Amygdala (tissue), 56 donors: Measurements from ENCODE around the gene DAG1.

Experiments used
- DNase-seq, 56 donors: peaks; one replicate each; lab custom pipeline; 2025; lab: John Stamatoyannopoulos, UW

DAG1 gene

DNA sequence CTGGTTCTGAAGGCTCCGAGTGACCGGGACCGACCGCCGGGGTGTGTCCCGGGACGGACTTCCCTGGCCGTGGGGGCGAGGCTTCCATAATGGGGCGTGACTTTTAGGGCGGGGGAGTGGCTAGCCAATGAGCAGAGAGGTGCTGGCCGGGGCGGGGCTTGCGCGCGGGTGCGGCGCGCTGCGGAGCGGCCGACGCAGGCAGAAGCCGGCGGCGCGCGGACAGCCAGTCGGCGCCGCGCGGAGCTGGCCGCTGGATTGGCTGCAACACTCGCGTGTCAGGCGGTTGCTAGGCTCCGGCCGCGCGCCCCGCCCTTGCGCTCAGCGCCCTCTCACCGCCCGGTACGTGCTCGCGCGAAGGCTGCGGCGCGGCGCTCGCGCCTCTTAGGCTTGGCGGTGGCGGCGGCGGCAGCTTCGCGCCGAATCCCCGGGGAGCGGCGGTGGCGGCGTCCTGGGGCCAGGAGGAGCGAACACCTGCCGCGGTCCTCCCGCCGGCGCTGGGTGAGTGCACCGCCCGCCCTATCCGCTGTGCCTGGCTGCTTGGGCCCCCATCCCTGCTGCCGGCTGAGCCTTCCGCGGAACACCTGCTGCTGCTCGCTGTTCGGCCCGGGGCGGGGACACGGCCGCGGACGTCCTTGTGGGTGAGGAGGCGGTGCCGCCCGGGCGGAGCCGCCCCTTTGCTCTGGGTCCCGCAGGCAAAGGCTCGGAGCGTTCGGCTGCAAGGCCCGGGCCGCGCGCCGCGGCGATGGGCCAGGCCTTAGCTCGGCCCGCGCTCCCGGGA is at the start of gene DAG1:
DAG1 (plus strand) TSS at position 332 of the 778 bp plus-strand sequence. CDS start 40,268 bp downstream, outside the sequence.
- peak; percentile 46 to 98 (median 94) for DNase-seq

DNA sequence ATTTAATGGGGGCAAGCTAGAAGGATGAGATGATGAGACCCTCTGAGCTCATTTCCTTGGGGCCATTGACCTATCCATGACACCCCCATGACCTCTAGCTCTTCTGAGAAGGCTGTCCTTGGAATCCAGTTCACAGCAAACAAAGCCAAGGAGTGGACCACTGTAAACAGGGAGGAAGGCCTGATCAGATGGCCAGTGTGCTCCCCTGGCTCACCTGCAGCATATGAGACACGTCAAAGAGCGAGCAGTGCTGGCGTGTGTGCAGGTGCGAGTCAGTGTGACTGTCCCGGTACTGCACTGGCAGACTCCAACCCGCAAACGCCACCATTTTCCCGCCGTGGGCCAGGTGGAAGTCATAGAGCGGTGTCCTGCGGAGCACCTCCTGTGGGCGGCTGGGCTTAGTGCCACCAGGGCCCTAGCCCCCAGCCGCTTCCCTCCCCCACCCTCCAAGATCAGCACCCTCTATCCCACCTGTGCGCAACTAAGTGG is 48.1 kb upstream of the DAG1 start:
- no peak for DNase-seq

DNA sequence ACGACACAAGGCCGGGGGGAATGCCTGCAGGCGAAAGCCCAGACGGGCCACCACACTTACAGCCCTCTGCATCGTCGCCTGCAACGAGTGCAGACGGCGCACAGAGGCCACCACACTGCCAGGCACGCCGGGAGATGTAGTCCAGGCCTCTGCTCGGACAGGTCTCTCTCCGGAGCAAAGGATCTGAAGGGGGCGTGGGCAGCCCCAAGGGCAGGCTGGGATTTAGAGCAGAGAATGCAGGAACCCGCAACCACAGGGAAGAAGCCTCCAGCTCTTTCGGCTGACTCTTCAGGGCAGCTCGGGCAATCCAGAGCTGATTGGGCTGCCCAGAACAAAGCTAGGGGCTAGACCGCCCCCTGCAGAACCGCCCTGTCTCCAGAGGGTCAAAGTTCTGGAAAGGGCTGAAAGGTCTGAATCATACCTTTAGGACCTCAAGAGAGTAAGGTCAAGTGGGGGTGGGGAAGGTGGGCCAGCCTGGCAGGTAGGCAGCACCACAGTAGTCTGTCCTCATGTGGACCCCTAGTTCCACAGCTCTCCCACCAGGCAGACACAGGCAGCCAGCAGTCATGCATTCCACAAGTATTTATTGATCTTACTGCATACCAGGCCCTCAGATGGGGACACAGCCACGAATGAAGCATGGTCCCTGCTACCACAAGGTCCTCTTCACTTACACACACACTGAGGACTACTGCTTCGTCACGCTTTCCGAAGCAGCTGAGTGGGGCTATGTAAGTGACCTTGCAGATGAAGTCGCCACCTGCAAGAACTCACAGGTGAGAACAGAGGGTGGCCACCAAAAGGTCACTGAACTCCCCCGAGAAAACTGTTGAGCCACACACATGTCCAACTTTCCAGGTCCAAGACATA is 47.5 kb upstream of the DAG1 start, which contains the start of gene AMT:
AMT (minus strand) TSS at position 95 of the 870 bp plus-strand sequence; CDS start at position 72, 23 bp downstream.
- peak in 22 of 56 donors; percentile 7 to 56 (median 19) for DNase-seq

GRCh38 chr3:49424816-49425215 is 45.3 kb upstream of the DAG1 start:
- no peak for DNase-seq

DNA sequence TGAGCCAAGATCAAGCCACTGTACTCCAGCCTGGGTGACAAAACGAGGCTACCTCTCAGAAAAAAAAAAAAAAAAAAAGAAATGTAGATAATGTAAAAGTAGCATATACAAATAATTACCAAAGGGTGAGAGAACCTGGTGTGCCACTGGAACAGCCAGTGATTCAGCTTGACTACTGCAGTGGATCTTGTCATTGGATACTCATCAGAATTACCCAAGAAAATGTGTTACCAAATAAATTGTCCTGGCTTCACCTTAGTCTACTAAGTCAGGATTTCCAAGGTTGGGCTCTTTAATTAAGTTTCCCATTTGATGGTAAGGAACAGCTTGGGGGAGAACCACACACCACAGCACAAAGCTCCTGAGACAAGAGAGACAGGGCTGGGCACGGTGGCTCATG is 42.5 kb upstream of the DAG1 start:
- no peak for DNase-seq

DNA sequence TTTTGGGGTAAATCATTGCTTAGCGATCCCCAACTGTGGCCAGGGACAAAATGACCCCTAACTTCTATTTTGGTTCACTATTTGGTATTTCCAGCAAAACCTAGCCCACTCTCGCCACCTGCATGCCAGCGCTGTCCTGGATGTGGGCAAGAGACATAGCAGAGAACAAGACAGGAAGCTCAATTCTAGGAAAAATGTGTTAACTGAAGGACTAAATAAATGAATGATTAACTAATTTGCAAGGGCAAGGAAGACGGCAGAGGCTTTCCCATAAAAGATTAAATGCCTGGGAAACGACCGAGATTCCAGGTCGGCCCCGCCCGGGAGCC is 41.4 kb upstream of the DAG1 start:
- DNase-seq, result no peak

DNA sequence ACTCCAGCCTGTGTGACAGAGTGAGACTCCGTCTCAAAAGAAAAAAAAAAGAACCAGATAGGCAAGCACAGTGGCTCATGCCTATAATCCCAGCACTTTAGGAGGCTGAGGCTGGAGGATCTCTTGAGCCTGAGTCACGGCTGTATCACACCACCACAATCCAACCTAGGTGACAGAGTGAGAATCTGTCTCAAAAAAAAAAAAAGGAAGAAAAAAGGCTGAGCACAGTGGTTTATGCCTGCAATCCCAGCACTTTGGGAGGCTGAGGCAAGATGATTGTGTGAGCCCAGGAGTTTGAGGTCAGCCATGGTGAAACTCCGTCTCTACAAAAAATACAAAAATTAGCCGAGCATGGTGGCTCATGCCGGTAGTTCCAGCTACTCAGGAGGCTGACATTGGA is 35.3 kb upstream of the DAG1 start:
- DNase-seq, result no peak

- DNase-seq, result no peak
Observed at GRCh38 chr3:49445391-49445790, 24.7 kb upstream of the DAG1 start.

DNA sequence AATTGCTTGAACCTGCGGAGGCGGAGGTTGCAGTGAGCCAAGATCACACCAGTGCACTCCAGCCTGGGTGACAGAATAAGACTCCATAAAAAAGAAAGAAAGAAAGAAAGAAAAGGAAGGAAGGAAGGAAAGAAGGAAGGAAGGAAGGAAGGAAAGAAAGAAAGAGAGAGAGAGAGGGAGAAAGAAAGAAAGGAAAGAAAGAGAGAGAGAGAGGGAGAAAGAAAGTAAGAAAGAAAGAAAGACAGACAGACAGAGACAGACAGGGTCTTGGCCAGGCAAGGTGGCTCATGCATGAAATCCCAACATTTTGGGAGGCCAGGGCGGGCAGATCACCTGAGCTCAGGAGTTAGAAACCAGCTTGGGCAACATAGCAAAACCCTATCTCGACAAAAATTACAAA is 16.4 kb upstream of the DAG1 start:
- DNase-seq, result no peak

DNA sequence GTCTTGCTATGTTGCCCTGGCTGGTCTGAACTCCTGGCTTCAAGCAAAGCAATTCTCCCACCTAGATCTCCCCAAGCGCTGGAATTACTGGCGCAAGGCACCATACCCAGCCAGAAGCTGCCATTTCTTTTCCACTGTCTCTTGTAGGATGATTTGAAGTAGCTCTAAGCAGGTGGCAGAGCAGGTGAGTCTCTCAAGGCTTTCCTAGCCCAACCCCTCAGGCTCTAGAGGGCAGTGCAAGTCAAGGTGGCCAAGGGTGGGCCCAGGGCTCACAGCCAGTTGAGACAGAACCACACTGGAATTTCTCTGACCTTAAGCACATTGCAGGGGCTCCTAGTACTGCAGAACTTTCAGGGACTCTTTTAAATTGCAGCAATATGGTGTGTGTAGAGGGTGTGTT is 15.6 kb upstream of the DAG1 start:
- DNase-seq, result no peak

- DNase-seq, result no peak
Observed at GRCh38 chr3:49454898-49455681, 15.0 kb upstream of the DAG1 start.

DNA sequence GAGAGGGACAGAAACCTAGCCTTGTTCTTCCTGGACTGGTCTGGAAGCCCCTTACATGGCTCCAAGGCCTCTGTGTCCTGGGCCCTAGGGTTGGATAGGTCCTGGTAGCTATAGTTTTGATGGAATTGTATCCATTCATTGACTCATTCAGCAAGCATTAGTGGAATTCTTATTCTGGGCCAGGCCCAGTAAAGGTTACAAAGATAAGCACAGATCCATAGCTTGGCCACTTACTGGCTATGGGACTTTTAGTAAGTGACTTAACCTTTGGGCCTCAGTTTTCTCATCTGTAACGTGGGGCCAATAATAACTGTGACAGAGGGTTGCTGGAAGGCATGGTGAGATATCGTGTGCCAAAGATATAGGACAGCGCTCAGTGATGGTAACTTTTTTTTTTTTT is 13.6 kb upstream of the DAG1 start:
- DNase-seq, result no peak

DNA sequence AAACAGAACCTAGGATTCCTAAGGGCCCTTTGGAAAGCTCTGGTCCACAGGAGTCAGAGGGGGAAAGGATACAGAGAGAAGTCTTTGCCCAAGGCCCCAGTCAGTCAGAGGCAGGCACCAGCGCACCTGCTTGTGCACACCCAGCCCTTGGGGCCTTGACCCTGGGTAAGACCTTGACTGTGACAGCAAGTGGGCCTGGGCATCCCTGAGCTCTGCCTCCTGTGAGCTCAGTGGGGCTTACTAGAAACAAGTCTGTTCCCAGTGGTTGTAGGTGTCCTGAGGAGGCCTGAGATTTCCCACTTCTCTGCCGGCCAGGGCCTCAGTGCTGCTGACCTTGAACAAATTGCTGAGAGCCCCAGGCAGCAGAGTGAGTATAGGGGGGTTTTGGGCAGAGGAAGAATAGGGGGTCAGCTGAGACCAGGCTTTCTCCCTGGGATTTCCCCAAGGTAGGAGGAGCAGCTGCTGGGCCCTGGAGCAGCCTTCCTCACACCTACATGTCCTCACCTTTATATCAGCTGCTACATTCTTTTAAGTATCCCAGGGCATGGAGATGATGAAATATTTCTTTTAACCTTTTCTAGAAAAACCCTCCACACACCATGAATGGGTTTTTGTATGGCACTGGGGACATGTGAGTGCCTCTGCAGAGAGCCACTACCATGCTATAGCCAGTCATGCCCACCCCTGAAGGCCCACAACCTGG is 9.7 kb upstream of the DAG1 start:
- no peak for DNase-seq

DNA sequence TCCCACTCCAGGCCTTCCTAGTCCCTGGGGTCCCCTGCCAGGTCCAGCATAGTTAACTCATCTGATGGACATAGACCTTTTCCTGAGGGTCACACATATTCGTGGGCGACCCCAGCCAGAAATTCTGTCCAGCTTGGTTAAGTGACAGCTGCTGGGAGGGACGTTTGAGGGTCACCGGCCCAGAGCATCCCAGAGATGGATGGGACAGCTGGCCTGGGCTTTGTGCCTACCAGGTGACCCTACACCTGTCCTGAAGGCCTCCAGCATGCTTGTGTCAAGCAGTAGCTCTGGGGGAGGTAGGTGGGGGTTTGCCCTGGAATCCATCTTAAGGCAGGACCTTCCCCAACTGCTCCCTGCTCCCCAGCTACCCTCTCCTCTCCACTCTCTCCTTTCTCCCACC is 9.1 kb upstream of the DAG1 start:
- no peak for DNase-seq

DNA sequence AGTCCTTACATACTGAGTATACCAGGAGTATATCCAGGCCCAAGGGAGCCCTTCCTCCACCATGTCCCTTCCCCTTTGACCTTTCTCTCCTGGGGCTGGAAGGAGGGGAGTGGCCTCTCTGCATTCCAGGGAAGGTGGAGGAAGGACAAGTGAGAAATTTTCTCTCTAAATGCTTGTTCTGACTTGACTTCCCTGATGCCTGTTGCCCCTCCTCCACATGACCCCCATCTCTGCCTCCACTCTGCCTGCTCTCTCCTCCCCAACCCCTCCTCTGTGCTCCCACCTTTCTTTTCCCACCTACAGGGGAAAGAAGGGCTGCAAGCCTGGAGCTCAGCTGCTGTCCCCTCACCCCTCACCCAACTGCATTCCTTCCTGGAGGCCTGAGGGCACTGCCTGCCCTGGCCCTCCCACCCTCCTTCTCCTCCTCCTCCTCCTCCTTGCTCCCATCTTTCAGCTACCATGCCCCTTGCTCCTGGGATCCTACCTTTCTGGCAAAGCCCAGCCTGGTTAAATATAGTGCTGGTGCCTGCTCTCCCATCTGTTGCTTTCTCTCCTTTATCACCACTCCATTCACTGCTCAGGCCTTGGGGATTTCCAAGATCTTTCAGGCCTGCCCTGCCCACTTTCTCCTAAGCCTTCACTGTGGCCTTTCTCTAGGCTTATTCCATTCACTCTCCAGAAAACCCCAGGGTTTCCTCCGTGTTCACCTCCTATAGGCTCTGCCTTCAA is 8.5 kb upstream of the DAG1 start:
- no peak for DNase-seq

DNA sequence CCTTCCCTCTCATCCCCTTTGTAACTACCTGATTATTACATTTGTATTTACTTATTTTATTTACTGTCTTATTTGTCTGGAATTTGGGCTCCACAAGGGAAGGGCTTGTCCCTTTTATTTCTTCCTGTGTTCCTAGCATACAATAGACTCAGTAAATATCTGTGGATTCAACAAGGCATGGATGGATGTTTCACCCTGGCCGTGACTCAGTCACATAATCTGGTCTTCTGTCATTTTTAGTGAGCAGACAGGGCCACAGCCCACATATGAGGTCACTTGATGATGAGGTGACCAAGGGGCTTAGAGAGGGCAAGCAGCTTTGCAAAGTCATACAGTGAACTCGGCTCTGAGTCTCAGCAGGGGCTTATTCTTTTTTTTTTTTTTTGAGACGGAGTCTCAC is 7.8 kb upstream of the DAG1 start:
- no peak for DNase-seq

GRCh38 chr3:49465270-49466034 is 4.6 kb upstream of the DAG1 start:
- peak in 21 of 56 donors; percentile 1 to 46 (median 13) for DNase-seq

- no peak for DNase-seq
Observed at GRCh38 chr3:49466085-49466484, 4.0 kb upstream of the DAG1 start.
